GM19455 (cell line): Measurements from ENCODE around the gene ARHGAP24.
A peak's percentile ranks its signal among the peaks of the same experiment; 100 is the strongest.
"Not testable (repeated sequence)": the region's sequence is repeated elsewhere in the genome, so short reads cannot be mapped to it uniquely, and the experiment has no call there.

Experiments used
- ATAC-seq: cut with Tn5 transposase; IDR thresholded peaks from one replicate; pipeline ENCODE4 v1.9.1; 2021; ENCODE audit not compliant: unreplicated experiment

ARHGAP24 gene

GRCh38 chr4:85939595-85939994 is 464.6 kb downstream of the ARHGAP24 start:
- no peak for ATAC-seq

GRCh38 chr4:85940151-85940550 is 465.2 kb downstream of the ARHGAP24 start:
- ATAC-seq: no peak

GRCh38 chr4:85942107-85942506 is 467.2 kb downstream of the ARHGAP24 start:
- no peak for ATAC-seq

GRCh38 chr4:85946821-85947220 is 471.9 kb downstream of the ARHGAP24 start:
- ATAC-seq: no peak

- no peak for ATAC-seq
Measured at GRCh38 chr4:85951099-85951498, 476.1 kb downstream of the ARHGAP24 start.

GRCh38 chr4:85952528-85952927 is 477.6 kb downstream of the ARHGAP24 start:
- ATAC-seq: no peak

GRCh38 chr4:85952972-85953650 is 478.2 kb downstream of the ARHGAP24 start:
- ATAC-seq: no peak

- ATAC-seq: no peak
Measured at GRCh38 chr4:85953651-85954018, 478.7 kb downstream of the ARHGAP24 start.

GRCh38 chr4:85955620-85956292 is 480.8 kb downstream of the ARHGAP24 start:
- no peak for ATAC-seq

- no peak for ATAC-seq
Measured at GRCh38 chr4:85956293-85956945, 481.5 kb downstream of the ARHGAP24 start.

GRCh38 chr4:85961887-85962286 is 486.9 kb downstream of the ARHGAP24 start:
- ATAC-seq: no peak

- no peak for ATAC-seq
Measured at GRCh38 chr4:85963231-85963630, 488.3 kb downstream of the ARHGAP24 start.

- ATAC-seq: no peak
Measured at GRCh38 chr4:85964298-85964697, 489.3 kb downstream of the ARHGAP24 start.

GRCh38 chr4:85965017-85965416 is 490.1 kb downstream of the ARHGAP24 start:
- not testable (repeated sequence) for ATAC-seq

- ATAC-seq: no peak
Measured at GRCh38 chr4:85965529-85965928, 490.6 kb downstream of the ARHGAP24 start.

- no peak for ATAC-seq
Measured at GRCh38 chr4:85966373-85966772, 491.4 kb downstream of the ARHGAP24 start.

GRCh38 chr4:85967872-85968271 is 492.9 kb downstream of the ARHGAP24 start:
- no peak for ATAC-seq

- peak; percentile 67 for ATAC-seq
Measured at GRCh38 chr4:85968945-85969819, 494.2 kb downstream of the ARHGAP24 start.

GRCh38 chr4:85970535-85970934 is 495.6 kb downstream of the ARHGAP24 start:
- ATAC-seq: no peak

GRCh38 chr4:85979276-85979675 is 504.3 kb downstream of the ARHGAP24 start:
- peak; percentile 71 for ATAC-seq

GRCh38 chr4:85986266-85986665 is 511.3 kb downstream of the ARHGAP24 start:
- ATAC-seq: no peak
